ENCODE results near the gene LGR5. TPM values are rescaled to one million over a fixed set of nuclear protein-coding genes. Genes with fewer than 3 reads are reported as not detected.

LGR5 gene
- total and polyA plus RNA-seq, 10 donors = 0.02 to 0.19 (median 0.02) TPM; not detected in 7

DNA sequence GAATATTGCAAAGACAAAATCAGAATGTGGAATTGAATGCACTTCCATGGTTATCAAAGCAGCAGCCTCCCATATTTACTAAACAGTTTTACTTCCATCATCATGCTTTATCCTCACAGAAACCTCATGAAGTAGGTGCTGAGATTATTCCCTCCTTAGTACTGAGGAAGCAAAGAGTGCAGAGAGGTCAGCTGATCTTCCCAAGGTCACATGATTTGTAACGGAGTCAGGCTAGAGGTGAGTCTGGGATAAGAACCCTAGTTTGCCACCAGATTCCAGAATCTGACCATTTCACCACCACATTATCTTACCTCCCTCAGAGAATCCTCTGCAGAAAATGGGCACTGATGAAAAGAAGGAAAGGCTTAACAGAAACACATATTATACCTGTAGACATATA lies 102.0 kb downstream of the LGR5 start:
- Histone ChIP-seq H3K4me3 (no peak overlapping the region), H3K36me3 (no peaks in the 10 kb centered on the region), H3K27me3 (replicated peaks in 1 of 7) (no peaks in the 10 kb centered on the region), H3K9me3 (no peaks in the 10 kb centered on the region), H3K4me1 (no peaks in the 10 kb centered on the region), H3K27ac (no peak overlapping the region)
- intact Hi-C loops (cut with DNase I; ENCODE audit: low total_unique reads) = no loop called here
- TF ChIP-seq POLR2AphosphoS5 (IDR thresholded peaks at IDR 0.05) (no peak), POLR2A (IDR thresholded peaks at IDR 0.05) (no peak)
- TF ChIP-seq, protein P1, sequence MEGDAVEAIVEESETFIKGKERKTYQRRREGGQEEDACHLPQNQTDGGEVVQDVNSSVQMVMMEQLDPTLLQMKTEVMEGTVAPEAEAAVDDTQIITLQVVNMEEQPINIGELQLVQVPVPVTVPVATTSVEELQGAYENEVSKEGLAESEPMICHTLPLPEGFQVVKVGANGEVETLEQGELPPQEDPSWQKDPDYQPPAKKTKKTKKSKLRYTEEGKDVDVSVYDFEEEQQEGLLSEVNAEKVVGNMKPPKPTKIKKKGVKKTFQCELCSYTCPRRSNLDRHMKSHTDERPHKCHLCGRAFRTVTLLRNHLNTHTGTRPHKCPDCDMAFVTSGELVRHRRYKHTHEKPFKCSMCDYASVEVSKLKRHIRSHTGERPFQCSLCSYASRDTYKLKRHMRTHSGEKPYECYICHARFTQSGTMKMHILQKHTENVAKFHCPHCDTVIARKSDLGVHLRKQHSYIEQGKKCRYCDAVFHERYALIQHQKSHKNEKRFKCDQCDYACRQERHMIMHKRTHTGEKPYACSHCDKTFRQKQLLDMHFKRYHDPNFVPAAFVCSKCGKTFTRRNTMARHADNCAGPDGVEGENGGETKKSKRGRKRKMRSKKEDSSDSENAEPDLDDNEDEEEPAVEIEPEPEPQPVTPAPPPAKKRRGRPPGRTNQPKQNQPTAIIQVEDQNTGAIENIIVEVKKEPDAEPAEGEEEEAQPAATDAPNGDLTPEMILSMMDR (IDR thresholded peaks at IDR 0.05 in 8 of 11, conservative IDR thresholded peaks at IDR 0.05 in 3 of 11) = no peak
- DNase-seq = no peak
- WGBS, 5 donors = 55 to 76% (median 65%) methylated on average over 1 of the region's 1 CpG

DNA sequence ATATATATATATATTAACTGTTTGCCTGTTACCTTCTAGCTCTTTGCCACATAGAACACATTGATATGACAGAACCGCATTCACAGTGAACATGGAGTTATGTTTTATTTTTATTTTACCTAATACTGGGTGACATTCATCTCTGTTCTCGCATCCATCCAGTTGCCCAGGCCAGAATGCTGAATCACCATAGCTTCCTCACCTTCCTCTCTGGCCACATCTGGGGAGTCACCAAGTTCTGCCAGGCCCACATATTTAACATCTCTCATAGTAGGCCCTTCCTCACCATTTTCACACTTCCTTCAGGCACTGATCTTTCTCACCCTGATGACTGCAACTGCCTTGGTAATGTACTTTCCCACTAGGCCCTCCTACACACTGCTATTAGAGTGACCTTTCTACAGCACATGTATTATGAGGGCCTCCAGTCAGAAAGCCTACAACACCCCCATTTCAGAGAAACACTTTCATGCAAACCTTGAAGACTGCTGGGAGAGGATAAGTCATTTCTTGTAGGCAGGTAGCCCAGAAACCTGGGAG lies 106.8 kb downstream of the LGR5 start:
- Histone ChIP-seq H3K9me3 (no peaks in the 10 kb centered on the region), H3K27me3 (replicated peaks in 1 of 7) (no peaks in the 10 kb centered on the region), H3K4me1 (no peaks in the 10 kb centered on the region), H3K36me3 (no peaks in the 10 kb centered on the region), H3K4me3 (no peak overlapping the region), H3K27ac (no peak overlapping the region)
- intact Hi-C loops (cut with DNase I; ENCODE audit: low total_unique reads) = no loop called here
- DNase-seq = no peak
- TF ChIP-seq POLR2AphosphoS5 (IDR thresholded peaks at IDR 0.05) (no peak), POLR2A (IDR thresholded peaks at IDR 0.05) (no peak)
- TF ChIP-seq, protein P1 (IDR thresholded peaks at IDR 0.05 in 8 of 11, conservative IDR thresholded peaks at IDR 0.05 in 3 of 11) = no peak
- WGBS, 5 donors = 93 to 99% (median 96%) methylated on average over 2 of the region's 2 CpGs

DNA sequence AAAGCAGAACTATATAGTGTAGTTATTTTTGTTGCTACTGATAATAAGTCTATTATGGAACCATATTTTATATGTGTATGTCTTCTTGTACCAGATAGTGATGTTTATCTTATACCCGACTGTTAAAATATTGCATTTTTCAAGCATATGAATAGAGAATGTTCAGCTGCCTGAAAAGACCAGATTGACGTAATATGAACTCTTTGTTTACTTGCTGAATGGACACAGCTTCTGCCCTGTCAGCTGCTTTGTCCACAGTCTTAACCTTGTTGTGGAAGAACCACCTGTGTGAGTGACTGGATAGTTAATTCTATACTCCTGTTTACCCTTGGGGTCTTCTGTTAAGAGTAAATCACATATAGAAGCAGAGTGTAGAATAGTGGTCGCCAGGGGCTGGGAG lies 109.3 kb downstream of the LGR5 start:
- Histone ChIP-seq H3K4me3 (no peak overlapping the region), H3K36me3 (no peaks in the 10 kb centered on the region), H3K4me1 (no peaks in the 10 kb centered on the region), H3K9me3 (no peaks in the 10 kb centered on the region), H3K27ac (no peak overlapping the region), H3K27me3 (replicated peaks in 1 of 7) (no peaks in the 10 kb centered on the region)
- DNase-seq = no peak
- intact Hi-C loops (cut with DNase I; ENCODE audit: low total_unique reads) = no loop called here
- 83 to 88% (median 86%) methylated on average over 3 of the region's 3 CpGs for WGBS, 5 donors
- TF ChIP-seq POLR2AphosphoS5 (IDR thresholded peaks at IDR 0.05) (no peak), POLR2A (IDR thresholded peaks at IDR 0.05) (no peak)
- TF ChIP-seq, protein P1 (IDR thresholded peaks at IDR 0.05 in 8 of 11, conservative IDR thresholded peaks at IDR 0.05 in 3 of 11) = no peak

DNA sequence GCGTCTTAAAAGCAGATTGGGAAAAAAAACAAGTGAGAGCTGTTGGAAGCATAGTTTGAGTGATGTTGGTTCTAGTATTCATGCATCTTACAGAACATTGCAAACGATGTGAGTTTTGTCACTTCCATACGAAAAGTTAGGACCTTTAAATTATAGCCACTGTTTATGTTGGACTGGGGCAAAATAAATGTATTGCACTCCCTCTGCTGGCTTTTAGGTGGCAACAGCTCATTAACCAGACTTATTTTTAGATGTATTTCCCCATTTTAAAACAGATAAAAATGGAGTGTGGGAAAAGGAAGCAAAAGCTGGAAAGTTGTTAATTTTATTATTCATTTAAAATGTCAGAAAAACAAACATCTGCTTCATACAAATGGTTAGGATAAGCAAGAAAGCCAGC lies 111.9 kb downstream of the LGR5 start:
- whole genome bisulfite sequencing, 5 donors = 28 to 36% (median 34%) methylated on average over 3 of the region's 3 CpGs
- Histone ChIP-seq H3K27ac (no peak overlapping the region), H3K4me3 (no peak overlapping the region), H3K36me3 (no peaks in the 10 kb centered on the region), H3K9me3 (no peaks in the 10 kb centered on the region), H3K27me3 (replicated peaks in 1 of 7) (no peaks in the 10 kb centered on the region), H3K4me1 (no peaks in the 10 kb centered on the region)
- intact Hi-C loops (cut with DNase I; ENCODE audit: low total_unique reads) = no loop called here
- no peak for DNase-seq
- TF ChIP-seq, protein P1 (IDR thresholded peaks at IDR 0.05 in 8 of 11, conservative IDR thresholded peaks at IDR 0.05 in 3 of 11) = no peak
- TF ChIP-seq POLR2AphosphoS5 (IDR thresholded peaks at IDR 0.05) (no peak), POLR2A (IDR thresholded peaks at IDR 0.05) (no peak)

Data from spleen (tissue), 11 donors.